ENCODE results near the gene RNF115.
"Not testable (repeated sequence)": the region's sequence is repeated elsewhere in the genome, so short reads cannot be mapped to it uniquely, and the experiment has no call there.

Gene RNF115

GRCh38 chr1:145826030-145826429 lies 2.1 kb upstream of the RNF115 start:
- FAIRE-seq, result no peak

DNA sequence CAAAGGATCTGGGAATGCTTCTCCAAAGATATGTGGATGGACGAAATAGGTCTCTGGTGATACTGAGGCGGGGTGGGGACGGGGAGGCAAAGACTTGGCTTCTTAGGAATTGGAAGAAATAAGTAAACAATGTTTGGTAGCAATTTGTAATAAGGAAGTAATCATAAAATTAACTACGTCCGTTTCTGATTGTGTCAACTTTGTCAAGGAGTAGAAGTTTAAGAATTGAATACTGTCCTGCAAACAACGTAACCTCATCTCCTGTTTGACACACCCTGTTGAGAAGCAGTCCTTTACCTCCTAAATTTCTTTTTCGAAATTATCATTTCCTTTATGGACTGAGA lies 576 bp upstream of the RNF115 start:
- no peak for FAIRE-seq

GRCh38 chr1:145822779-145823331 lies 1.0 kb downstream of the RNF115 start:
- not testable (repeated sequence) for FAIRE-seq

DNA sequence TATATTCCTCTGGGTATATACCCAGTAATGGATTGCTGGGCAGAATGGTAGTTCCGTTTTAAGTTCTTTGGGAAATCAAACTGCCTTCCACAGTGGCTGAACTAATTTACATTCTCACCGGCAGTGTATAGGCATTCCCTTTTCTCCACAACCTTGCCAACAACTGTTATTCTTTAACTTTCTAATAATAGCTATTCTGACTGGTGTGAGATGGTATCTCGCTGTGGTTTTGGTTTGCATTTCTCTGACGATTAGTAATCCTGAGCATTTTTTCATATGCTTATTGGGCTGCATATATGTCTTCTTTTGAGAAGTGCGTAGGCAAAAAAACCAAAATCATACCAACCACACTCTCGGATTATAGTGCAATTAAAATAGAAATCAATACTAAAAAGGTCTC lies 5.8 kb downstream of the RNF115 start:
- FAIRE-seq, result not testable (repeated sequence)

GRCh38 chr1:145812977-145813810 lies 10.7 kb downstream of the RNF115 start:
- FAIRE-seq, result not testable (repeated sequence)

GRCh38 chr1:145806844-145807243 lies 17.1 kb downstream of the RNF115 start:
- FAIRE-seq, result no peak

- no peak for FAIRE-seq
These were observed 17.5 kb downstream of the RNF115 start for GRCh38 chr1:145806408-145806807.

GRCh38 chr1:145805057-145805456 lies 18.8 kb downstream of the RNF115 start:
- FAIRE-seq, result no peak

GRCh38 chr1:145804235-145805045 lies 19.5 kb downstream of the RNF115 start:
- no peak for FAIRE-seq

GRCh38 chr1:145799806-145800205 lies 24.1 kb downstream of the RNF115 start:
- no peak for FAIRE-seq

DNA sequence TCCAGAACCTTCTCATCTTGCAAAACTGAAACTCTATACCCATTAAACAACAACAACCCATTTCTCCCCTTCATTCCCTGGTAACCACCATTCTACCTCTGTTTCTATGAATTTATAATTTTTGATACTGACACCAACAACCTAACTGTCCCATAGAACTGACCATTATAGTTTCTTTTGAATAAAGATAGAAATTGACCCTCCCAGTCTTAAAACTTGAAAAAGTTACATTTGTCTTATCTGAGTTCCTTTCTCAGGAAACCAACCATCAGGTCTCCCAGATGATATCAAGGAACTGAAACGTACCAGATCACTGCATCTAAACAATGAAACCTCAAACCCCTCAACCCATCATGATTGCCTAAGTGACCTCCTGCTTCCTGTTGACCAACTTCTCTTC lies 27.1 kb downstream of the RNF115 start:
- no peak for FAIRE-seq

DNA sequence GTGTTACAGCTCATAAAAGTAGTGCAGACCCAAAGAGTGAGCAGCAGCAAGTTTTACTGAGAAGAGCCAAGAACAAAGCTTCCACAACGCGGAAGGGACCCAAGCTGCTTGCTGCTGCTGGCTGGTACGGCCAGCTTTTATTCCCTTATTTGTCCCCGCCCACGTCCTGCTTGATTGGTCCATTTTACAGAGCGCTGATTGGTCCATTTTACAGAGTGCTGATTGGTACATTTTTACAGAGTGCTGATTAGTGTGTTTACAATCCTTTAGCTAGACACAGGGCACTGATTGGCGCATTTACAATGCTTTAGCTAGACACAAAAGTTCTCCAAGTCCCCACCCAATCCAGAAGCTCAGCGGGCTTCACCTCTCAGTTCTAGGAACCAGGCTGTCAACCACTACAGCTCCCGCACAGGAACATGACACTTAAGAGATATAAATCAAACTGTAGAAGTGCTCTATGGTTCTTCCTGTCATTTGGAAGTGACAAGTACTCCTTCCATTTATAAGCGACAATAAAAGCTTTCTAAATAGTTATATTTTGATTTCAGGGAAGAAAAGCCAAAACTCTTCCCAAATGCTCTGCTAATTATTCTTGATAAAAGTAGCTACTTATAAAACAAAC lies 28.5 kb downstream of the RNF115 start:
- FAIRE-seq, result no peak

DNA sequence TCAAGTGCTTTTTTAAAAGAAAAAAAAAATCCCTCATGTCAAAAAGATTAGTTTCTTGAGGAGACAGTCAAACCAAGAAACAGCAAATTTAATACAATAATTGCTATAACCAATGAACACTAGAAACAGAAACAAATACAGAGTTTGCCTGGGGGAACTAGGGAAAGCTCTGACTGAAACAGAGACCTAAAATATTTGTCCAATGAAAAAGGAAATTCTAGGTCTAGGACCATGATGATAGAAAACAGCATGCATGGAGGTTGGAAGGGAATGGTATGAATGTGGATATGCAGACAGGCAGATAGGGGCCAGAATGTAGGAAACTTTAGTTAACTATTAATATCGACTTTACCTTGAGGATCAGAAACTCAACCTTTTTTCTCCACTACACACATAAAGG lies 31.4 kb downstream of the RNF115 start:
- FAIRE-seq, result no peak

- FAIRE-seq, result not testable (repeated sequence)
These were observed 32.0 kb downstream of the RNF115 start for GRCh38 chr1:145791860-145792259.

GRCh38 chr1:145788580-145788979 lies 35.3 kb downstream of the RNF115 start:
- FAIRE-seq, result no peak

DNA sequence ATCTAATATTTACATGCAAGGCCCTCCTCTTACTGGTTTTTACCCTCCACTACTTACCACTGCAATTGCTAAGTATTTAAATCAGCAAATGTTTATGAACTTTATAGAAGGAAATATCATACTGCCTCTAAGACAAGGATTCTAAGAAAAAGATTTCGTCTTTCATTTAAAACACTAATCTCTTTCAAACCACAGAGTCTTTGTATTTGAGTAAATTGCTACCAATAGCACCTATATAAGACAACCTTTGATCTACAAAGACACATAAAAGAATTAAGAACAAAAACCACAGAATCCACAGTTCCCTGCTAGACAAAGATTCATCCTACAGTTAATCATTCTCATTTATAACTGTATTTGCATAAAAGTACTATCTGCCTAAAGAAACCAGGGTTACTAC lies 37.6 kb downstream of the RNF115 start:
- FAIRE-seq, result no peak

GRCh38 chr1:145785547-145785946 lies 38.3 kb downstream of the RNF115 start:
- FAIRE-seq, result no peak

DNA sequence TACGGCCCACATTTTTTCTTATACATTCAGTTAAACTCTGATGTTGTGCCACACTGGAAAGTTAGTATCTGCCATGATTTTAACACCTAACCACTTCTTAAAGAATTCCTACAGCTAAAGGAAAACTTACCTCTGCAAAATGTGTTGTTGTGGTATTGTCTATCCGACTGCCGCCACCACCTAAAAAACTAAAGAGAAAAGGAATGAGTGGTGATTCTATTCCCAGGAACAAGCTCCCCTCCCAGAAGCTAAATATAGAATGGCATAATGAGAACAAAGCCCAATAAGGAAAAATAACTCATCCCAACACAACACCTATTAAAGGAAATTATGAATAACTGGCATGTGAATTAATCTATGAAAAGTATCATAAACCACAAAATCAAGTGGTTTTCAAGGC lies 39.5 kb downstream of the RNF115 start:
- no peak for FAIRE-seq

DNA sequence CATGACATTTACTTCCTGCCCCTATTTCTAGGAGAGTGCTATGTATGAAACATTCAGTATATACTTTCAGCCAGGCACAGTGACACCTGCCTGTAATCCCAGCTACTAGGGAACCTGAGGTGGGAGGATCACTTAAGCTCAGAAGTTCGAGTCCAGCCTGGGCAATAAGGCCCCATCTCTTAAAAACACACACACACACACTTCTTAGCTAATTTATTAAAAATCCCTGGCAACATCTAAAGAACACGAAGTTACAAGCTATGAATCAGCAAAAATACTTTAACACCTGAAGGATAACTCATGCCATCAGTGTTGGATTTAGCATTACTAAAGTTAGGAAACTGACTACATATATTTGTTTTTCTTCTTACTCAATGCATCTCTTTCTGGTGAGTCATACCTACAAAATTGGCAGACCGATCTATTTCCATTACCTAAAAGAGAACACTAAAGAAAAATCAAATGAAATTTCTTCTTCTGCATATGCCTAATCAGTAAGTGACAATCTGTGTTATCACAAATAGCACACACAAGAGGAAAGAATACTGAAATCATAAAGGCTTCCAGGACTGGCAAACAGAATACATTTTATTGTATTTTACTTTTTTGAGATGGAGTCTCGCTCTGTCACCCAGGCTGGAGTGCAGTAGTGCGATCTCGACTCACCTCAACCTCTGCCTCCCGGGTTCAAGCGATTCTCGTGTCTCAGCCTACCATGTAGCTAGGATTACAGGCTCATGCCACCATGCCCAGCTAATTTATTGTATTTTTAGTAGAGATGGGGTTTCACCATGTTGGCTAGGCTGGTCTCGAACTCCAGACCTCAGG lies 41.4 kb downstream of the RNF115 start:
- FAIRE-seq, result no peak

DNA sequence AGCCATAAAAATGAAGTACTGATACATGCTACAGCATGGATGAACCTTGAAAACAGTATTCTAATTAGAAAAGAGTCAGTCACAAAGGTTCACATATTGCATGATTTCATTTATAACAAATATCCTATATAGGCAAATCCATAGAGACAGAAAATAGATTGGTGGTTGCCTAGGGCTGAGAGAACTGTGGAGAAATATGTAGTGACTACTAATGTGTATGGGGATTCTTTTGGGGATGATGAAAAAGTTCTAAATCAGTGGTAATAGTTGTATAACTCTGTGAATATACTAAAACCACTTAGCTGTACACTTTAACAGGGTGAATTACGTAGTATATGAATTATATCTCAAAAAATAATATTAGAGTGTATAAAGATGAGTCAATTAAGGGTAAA lies 45.8 kb downstream of the RNF115 start:
- no peak for FAIRE-seq

DNA sequence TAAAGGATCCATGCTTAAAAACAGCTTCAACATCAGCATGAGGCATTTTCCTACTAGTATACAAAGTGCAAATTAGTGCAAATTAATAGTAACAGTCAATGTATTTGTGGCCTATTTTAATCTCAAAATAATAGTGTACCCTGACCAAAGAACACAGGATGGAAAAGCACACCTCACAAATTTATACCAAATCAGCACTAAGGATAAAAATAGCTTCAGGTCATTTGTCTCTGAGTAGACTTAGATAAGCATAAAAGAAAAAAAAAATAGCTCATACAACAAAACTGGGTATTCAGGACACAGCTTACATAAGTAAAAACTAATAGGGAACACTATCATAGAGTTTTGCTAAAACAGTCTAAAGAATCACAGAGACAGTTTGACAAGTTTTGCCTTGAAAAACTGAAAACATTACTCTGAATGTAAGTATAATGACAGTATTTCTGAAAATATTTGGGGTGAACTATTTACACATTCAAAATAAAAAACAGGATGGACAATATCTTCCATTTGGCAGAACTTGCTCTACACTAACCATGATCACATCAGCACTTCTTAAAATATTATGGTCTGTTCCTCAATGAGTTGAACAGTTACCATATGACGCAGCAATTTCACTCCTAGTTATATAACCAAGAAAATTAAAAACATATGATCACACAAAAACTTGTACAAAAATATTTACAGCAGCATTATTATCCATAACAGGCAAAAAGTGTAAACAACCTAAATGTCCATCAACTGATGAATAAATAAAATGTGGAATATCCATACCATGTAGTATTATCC lies 46.3 kb downstream of the RNF115 start:
- no peak for FAIRE-seq

GRCh38 chr1:145773423-145773822 lies 50.5 kb downstream of the RNF115 start:
- FAIRE-seq, result no peak

Measured in A204.1 (cell line).